Epithelial cell of esophagus (primary cell): ENCODE results near the gene FAM181A.

Experiments used
- DNase-seq: peaks from one replicate; pipeline ENCODE4 v3.0.0; 2010; ENCODE audit warnings: low read depth
- H3K4me3 ChIP-seq: 2 replicates; pipeline ENCODE4 v1.5.1; 2011; ENCODE audit warnings: mild to moderate bottlenecking, low read length, control low read depth
- CTCF ChIP-seq: IDR thresholded peaks from 2 replicates; pipeline ENCODE4 v1.5.1; 2011; ENCODE audit warnings: low read depth, mild to moderate bottlenecking, low read length, control low read depth, inconsistent platforms; ENCODE audit not compliant: insufficient read depth; ENCODE audit errors: missing control alignments

FAM181A gene

GRCh38 chr14:93963692-93964091 is 36.5 kb downstream of the FAM181A start:
- no peak for DNase-seq
- H3K4me3 ChIP-seq: no peak overlapping the region
- no peak for TF ChIP-seq CTCF

GRCh38 chr14:93964281-93964680 is 37.1 kb downstream of the FAM181A start:
- DNase-seq: no peak
- TF ChIP-seq CTCF: no peak
- no peak overlapping the region for H3K4me3 ChIP-seq

GRCh38 chr14:93964820-93965286 is 37.7 kb downstream of the FAM181A start:
- no peak for TF ChIP-seq CTCF
- H3K4me3 ChIP-seq: no peak overlapping the region
- no peak for DNase-seq

- peak; percentile 72 for DNase-seq
- H3K4me3 ChIP-seq: no peak overlapping the region
- TF ChIP-seq CTCF: no peak
Measured at GRCh38 chr14:93965287-93965821, 38.2 kb downstream of the FAM181A start.

GRCh38 chr14:93965946-93966474 is 38.9 kb downstream of the FAM181A start:
- H3K4me3 ChIP-seq: no peak overlapping the region
- no peak for DNase-seq
- no peak for TF ChIP-seq CTCF

GRCh38 chr14:93967637-93968250 is 40.6 kb downstream of the FAM181A start:
- H3K4me3 ChIP-seq: no peak overlapping the region
- no peak for DNase-seq
- no peak for TF ChIP-seq CTCF
